Urinary bladder (tissue), 4 donors: ENCODE data around the gene SMARCAL1. TPM values are rescaled to one million over a fixed set of nuclear protein-coding genes. Genes with fewer than 3 reads are reported as not detected.

Source experiments
- DNase-seq: peaks from one replicate; pipeline ENCODE4 v3.0.0-alpha.2; 2015; ENCODE audit errors: extremely low spot score
- H3K27ac ChIP-seq: one replicate; pipeline ENCODE4 v1.5.1; 2013; ENCODE audit warnings: low read depth, mild to moderate bottlenecking, moderate library complexity
- H3K36me3 ChIP-seq: one replicate; pipeline ENCODE4 v1.6.1; 2013; ENCODE audit warnings: mild to moderate bottlenecking, moderate library complexity; ENCODE audit not compliant: insufficient read depth
- H3K4me1 ChIP-seq: one replicate; pipeline ENCODE4 v1.6.1; 2013; ENCODE audit warnings: mild to moderate bottlenecking, moderate library complexity; ENCODE audit not compliant: insufficient read depth
- H3K4me3 ChIP-seq: one replicate; pipeline ENCODE4 v1.5.1; 2013; ENCODE audit warnings: low read depth, low read length
- WGBS: extraction: QIAGEN DNeasy Blood & Tissue Kit; methylation state at CpG from one replicate; pipeline ENCODE4 v1.1.7; 2013; 5-methylcytosine and 5-hydroxymethylcytosine counted together
- polyA plus RNA-seq: library from polyadenylated mRNA; stranded (reverse); fragments of 200-250 nt; gene quantifications from one replicate; pipeline ENCODE4 v1.2.3, GENCODE V29; 2013
- total RNA-seq: library from RNA; depleted of rRNA; stranded (reverse); fragments of >200 nt; gene quantifications from one replicate; pipeline ENCODE4 v1.2.3, GENCODE V29; 2014
- donor health status: healthy with polysubstance abuse.
- donor health status: healthy.

The SMARCAL1 gene
- total and polyA plus RNA-seq, 2 donors = 11.1 to 18.9 TPM

DNA sequence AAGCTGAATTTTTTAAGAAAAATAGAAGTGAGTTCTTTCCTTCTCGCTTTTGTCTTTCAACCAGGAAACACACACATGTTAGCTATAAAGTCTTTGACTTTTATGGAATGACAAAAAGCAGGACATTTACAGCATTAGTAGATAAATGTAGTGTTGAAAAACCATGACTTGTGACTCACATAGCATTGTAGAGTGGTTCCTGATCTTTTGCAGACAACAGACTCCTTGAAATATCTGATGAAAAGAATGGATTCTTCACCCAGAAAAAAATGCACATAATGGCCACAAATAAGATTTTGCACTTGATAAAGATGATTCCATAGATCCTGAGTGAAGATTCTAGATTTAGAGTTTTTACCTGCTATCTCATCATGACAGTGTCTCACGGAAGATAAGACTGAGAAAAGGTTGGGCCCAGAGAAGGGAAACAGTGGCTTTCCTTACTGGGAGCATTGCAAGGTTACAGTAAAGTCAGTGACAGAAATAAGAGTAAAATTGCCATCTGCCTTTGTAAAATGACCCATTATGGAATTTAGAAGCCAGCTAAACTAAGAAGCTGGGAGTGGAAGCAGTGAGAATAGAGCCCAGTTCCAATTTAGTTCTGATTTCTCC is 14.0 kb downstream of the SMARCAL1 start:
- peaks cover 6% of the 10 kb centered on the region for H3K36me3 ChIP-seq
- WGBS = 75% methylated on average over 2 of the region's 2 CpGs
- H3K27ac ChIP-seq = no peak overlapping the region
- no peaks in the 10 kb centered on the region for H3K4me1 ChIP-seq
- DNase-seq = no peak
- H3K4me3 ChIP-seq = no peak overlapping the region

DNA sequence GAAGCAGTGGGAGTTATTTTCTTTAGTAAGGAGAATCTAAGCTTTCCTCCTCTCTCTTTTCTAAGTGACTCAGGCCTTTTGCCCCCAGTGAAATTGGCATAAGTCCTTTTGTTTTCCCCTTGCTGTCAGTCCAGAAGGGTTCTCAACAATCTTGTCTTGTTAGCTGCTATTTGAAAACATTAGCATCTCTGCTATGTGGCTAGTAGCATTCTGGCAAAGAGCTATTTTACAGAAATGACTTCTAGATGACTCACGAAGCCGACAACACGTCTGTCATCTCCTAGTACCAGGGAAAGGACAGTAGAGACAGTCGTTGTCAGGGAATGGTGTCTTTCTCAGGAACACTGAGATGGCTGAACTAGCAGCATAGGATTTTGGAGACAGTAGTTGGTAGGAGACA is 14.7 kb downstream of the SMARCAL1 start:
- H3K4me3 ChIP-seq = no peak overlapping the region
- DNase-seq = no peak
- WGBS = 77% methylated on average over 4 of the region's 4 CpGs
- H3K27ac ChIP-seq = no peak overlapping the region
- H3K4me1 ChIP-seq = no peaks in the 10 kb centered on the region
- peaks cover 6% of the 10 kb centered on the region for H3K36me3 ChIP-seq

DNA sequence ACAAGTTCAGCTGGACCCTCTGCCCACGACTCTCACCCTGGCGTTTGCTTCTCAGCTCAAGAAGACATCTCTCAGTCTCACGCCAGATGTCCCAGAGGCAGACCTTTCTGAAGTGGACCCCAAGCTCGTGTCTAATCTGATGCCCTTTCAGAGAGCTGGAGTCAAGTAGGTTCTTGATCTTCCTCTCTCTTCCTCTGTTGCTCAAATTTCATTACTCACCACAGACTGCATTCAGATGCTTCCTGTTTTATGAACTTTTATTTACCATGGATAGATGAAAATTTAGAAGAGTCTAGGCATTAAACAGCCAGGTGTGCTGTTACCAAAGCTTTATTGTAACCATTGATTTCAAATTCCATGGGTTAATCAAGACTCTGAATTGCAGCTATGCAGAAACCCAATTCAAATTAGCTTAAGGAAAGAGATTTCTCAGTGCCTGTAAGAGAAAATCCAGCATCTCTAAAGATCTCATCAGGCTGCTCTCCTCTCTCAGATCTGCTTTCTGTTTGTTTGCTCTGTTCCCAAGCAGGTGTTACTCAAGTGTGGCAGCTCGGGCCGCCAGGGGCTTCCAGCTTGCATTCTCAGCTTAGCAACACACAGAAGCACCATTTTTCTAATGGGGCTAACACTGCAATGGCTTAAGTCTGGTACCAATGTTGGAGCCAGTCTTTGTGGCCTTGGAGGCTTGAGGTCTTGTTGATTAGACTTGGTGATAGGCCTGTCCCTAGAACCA is 16.5 kb downstream of the SMARCAL1 start:
- peaks cover 3% of the 10 kb centered on the region for H3K36me3 ChIP-seq
- WGBS = 87% methylated on average over 6 of the region's 6 CpGs
- H3K4me1 ChIP-seq = no peaks in the 10 kb centered on the region
- H3K4me3 ChIP-seq = no peak overlapping the region
- no peak overlapping the region for H3K27ac ChIP-seq
- no peak for DNase-seq

DNA sequence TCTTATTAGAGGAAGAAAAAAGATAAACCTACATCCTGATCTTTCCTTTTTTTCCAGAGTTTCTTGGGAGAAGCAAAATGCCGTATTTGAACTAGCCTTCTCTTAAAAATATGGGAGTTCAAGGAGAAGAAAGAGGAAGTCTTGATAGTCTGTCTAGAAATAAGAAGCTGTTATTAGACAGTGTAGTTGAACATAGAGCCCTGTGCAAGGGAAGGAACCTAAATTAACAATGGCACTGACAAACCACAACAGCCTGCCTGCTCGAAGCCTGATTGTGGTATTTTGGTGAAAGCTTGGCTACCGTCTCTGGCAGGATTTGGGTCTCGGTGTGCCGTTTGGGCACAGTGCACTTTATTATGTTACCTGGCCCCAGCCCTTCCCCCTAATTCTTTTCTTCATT is 17.1 kb downstream of the SMARCAL1 start:
- H3K4me3 ChIP-seq = no peak overlapping the region

GRCh38 chr2:216430811-216431530 is 18.7 kb downstream of the SMARCAL1 start:
- WGBS = 87% methylated on average over 13 of the region's 13 CpGs
- H3K36me3 ChIP-seq = no peaks in the 10 kb centered on the region
- DNase-seq = no peak

More for the DNA sequence above, 17.1 kb downstream of the SMARCAL1 start:
- WGBS = 92% methylated on average over 5 of the region's 5 CpGs
- Histone ChIP-seq H3K27ac (no peak overlapping the region), H3K36me3 (peaks cover under 1% of the 10 kb centered on the region), H3K4me1 (no peaks in the 10 kb centered on the region)
- DNase-seq = no peak

DNA sequence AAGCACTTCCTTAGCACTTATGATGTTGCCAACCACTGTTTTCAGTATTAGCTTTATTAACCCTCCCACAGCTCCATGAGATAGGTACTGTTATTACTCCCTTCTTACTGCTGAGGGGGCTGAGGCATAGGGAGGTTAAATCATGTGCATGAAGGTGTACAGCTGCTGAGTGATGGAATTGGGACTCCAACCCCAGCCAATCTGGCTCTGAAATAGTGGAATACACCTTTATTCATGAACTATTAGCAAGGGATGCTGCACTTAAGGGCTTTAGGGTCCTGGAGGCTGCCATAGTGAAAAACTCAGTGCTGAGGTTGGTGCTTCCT is 19.2 kb downstream of the SMARCAL1 start:
- H3K27ac ChIP-seq = no peak overlapping the region
- no peak overlapping the region for H3K4me3 ChIP-seq
- no peak for DNase-seq
- no peaks in the 10 kb centered on the region for H3K4me1 ChIP-seq
- H3K36me3 ChIP-seq = no peaks in the 10 kb centered on the region

More at GRCh38 chr2:216430811-216431530, 18.7 kb downstream of the SMARCAL1 start:
- no peak overlapping the region for H3K27ac ChIP-seq
- H3K4me1 ChIP-seq = no peaks in the 10 kb centered on the region
- no peak overlapping the region for H3K4me3 ChIP-seq

DNA sequence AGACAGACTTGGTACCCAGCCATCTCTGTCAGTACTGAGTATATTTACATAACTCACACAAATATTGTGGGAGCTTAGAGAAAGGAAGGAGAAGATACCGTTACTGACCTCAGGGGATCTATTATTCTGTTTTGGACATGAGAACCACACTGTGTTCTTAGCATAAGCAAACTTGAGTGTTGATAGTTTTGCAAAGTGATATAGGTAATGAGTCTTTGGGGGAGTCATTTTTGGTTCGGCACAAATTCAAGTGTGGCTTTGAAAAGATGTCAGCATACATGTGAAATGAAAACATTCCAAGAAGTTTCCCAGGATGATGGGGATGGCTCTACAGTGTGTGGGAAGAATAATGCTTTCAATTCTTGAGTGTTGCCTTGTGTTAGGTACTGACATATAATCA is 24.1 kb downstream of the SMARCAL1 start:
- 56% methylated on average over 2 of the region's 2 CpGs for WGBS
- Histone ChIP-seq H3K4me1 (no peaks in the 10 kb centered on the region), H3K36me3 (peaks cover 2% of the 10 kb centered on the region), H3K4me3 (no peak overlapping the region), H3K27ac (no peak overlapping the region)
- no peak for DNase-seq

GRCh38 chr2:216441308-216442010 is 29.2 kb downstream of the SMARCAL1 start:
- 75% methylated on average over 3 of the region's 3 CpGs for WGBS
- Histone ChIP-seq H3K4me3 (no peak overlapping the region), H3K4me1 (no peaks in the 10 kb centered on the region), H3K36me3 (peaks cover 2% of the 10 kb centered on the region), H3K27ac (no peak overlapping the region)
- no peak for DNase-seq

DNA sequence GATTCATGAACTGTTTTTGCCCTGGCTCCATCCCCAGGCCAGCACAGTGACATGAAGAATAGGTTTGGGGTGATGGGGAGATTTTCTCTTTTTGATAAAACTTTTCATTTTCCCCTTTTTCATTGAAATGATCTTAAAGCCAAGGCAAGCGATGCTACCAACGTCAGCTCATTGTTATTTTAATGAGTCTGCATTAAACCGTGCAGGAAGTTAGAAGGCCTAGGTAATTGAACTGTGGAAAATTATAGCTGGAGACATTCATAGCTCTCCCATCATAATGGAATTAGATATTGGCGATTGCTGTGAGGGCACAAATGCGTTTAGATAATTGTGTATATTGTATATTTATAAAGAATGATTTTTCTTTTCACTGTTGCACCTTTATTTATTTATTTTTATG is 33.2 kb downstream of the SMARCAL1 start:
- Histone ChIP-seq H3K4me1 (no peaks in the 10 kb centered on the region), H3K4me3 (no peak overlapping the region), H3K36me3 (peaks cover 15% of the 10 kb centered on the region), H3K27ac (no peak overlapping the region)
- no peak for DNase-seq
- WGBS = 78% methylated on average over 5 of the region's 5 CpGs

GRCh38 chr2:216446343-216446742 is 34.1 kb downstream of the SMARCAL1 start:
- DNase-seq = no peak

DNA sequence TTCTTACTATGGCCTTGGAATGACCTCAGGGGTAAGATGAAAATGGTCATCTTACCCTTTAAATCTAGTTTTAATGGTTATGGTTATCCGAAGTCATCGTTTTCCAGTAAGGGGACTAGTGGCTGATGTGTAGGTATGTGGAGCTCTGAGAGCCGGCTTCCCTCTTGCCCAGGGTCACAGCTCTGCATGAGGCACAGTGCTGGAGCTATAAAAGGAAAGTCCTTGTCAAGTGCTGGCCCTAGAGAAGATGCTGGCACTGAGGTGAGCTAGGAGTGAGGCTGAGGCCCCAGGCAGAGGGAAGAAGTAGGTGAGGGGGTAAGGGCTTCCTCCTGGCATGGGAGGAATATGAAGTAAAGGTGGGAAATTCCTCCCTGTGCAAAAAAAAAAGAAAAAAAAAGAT is 35.0 kb downstream of the SMARCAL1 start:
- 98% methylated on average over 3 of the region's 3 CpGs for WGBS
- no peak for DNase-seq
- Histone ChIP-seq H3K36me3 (peaks cover 15% of the 10 kb centered on the region), H3K4me3 (no peak overlapping the region), H3K4me1 (no peaks in the 10 kb centered on the region), H3K27ac (no peak overlapping the region)

More at GRCh38 chr2:216446343-216446742, 34.1 kb downstream of the SMARCAL1 start:
- Histone ChIP-seq H3K4me3 (no peak overlapping the region), H3K27ac (no peak overlapping the region), H3K4me1 (no peaks in the 10 kb centered on the region), H3K36me3 (peaks cover 15% of the 10 kb centered on the region)
- WGBS = 87% methylated on average over 2 of the region's 2 CpGs

DNA sequence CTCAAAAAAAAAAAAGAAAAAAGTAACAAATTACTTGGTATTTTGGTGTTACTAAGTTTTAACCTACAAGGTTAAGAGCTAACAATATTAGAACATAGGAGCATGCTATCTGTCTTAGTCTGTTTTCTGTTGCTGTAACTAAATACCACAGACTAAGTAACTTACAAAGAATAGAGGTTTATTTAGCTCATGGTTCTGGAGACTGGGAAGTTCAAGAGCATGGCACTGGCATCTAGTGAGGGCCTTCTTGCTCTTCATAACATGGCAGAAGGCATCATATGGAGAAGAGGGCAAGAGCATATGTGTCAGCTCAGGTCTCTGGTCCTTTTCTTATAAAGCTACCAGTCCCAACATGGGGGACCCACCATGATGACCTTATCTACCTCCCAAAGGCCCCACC is 36.5 kb downstream of the SMARCAL1 start:
- Histone ChIP-seq H3K27ac (no peak overlapping the region), H3K4me3 (no peak overlapping the region), H3K36me3 (peaks cover 20% of the 10 kb centered on the region), H3K4me1 (no peaks in the 10 kb centered on the region)
- DNase-seq = no peak

DNA sequence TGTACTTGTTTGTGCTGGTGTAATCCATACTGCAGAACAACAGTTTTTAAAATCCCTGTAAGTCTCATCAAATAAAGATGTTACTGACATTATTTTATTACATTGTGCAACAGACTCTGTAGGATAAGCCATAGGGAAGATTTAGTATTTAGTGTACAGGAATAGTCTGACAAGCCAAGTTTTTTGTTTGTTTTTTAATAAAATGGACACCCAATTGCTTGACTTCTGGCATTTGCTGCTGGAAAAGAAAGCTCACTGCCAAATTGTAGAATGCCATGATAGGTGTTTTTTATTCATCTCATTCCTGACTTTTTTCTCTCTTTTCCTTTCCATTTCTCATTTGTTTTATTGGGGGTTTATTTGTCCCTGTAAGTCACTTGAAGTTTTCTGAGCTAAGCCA is 38.1 kb downstream of the SMARCAL1 start:
- H3K4me1 ChIP-seq = no peaks in the 10 kb centered on the region
- no peak overlapping the region for H3K27ac ChIP-seq
- DNase-seq = no peak
- H3K36me3 ChIP-seq = peaks cover 22% of the 10 kb centered on the region
- H3K4me3 ChIP-seq = no peak overlapping the region

GRCh38 chr2:216450784-216451183 is 38.5 kb downstream of the SMARCAL1 start:
- H3K4me1 ChIP-seq = no peaks in the 10 kb centered on the region
- WGBS = 97% methylated on average over 7 of the region's 7 CpGs
- H3K27ac ChIP-seq = no peak overlapping the region
- DNase-seq = no peak
- peaks cover 22% of the 10 kb centered on the region for H3K36me3 ChIP-seq
- no peak overlapping the region for H3K4me3 ChIP-seq
